Epithelial cell of proximal tubule (primary cell): Measurements from ENCODE around the gene NPVF. TPM values are rescaled to one million over a fixed set of nuclear protein-coding genes. Genes with fewer than 3 reads are reported as not detected.

ENCODE experiments used
- DNase-seq: peaks from one replicate; pipeline ENCODE4 v3.0.0-alpha.2; 2011; ENCODE audit warnings: low read depth
- H3K4me3 ChIP-seq: 2 replicates; pipeline ENCODE4 v1.5.1; 2011; ENCODE audit warnings: low read depth, mild to moderate bottlenecking, low read length
- total RNA-seq: library from RNA; depleted of rRNA; stranded (reverse); fragments of >200 nt; gene quantifications from 2 replicates; pipeline ENCODE4 v1.2.3, GENCODE V29; 2015
- TF ChIP-seq, protein P1 (sequence below): conservative IDR thresholded peaks from 2 replicates; pipeline ENCODE4 v1.5.1; 2012; ENCODE audit warnings: low read depth, mild to moderate bottlenecking, low read length

Gene NPVF
- total RNA-seq, 1 donor from 2014 or later: not detected

- TF ChIP-seq, protein P1, sequence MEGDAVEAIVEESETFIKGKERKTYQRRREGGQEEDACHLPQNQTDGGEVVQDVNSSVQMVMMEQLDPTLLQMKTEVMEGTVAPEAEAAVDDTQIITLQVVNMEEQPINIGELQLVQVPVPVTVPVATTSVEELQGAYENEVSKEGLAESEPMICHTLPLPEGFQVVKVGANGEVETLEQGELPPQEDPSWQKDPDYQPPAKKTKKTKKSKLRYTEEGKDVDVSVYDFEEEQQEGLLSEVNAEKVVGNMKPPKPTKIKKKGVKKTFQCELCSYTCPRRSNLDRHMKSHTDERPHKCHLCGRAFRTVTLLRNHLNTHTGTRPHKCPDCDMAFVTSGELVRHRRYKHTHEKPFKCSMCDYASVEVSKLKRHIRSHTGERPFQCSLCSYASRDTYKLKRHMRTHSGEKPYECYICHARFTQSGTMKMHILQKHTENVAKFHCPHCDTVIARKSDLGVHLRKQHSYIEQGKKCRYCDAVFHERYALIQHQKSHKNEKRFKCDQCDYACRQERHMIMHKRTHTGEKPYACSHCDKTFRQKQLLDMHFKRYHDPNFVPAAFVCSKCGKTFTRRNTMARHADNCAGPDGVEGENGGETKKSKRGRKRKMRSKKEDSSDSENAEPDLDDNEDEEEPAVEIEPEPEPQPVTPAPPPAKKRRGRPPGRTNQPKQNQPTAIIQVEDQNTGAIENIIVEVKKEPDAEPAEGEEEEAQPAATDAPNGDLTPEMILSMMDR: no peak
- no peak for DNase-seq
- H3K4me3 ChIP-seq: no peak overlapping the region
Observed at GRCh38 chr7:25238066-25238725, 9.9 kb upstream of the NPVF start.

DNA sequence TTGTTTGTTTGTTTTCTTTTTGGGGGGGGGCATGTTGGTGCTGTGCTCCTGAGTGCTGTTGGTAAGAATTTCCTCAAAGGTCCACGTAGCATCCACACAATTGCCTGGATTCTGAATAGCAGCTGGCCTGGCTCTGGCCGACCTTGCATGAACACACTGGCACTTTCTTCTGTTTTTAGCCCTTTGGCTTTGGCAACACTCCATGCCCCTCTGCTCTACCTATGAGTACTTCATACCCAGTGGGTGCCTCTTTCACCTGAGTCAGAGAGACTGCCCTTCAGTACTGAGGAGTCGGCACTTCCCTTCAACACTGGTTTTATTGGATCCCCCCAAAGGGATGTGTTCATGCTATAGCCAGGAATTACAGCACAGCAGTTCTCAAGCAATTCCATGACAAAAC is 7.2 kb upstream of the NPVF start:
- DNase-seq: no peak
- TF ChIP-seq, protein P1: no peak
- H3K4me3 ChIP-seq: no peak overlapping the region

DNA sequence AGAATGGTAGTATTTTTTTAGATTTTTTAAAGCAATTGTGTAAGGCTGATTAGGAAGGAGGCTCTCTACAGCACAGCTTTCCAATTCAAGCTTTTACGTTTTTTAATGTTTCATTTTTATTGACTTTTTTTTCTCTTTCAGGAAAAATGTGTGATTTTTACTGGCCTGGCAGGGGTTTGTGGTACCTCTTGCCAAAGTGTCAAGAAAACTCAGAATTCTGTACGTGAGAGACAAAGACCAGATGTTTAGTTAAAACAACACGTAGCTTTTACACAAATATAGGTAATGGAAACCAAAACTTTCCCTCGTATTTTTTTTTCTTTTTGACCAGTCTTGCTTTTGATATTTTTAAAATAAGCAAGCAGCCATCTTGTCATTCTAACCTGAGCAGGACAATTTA is 6.0 kb upstream of the NPVF start:
- H3K4me3 ChIP-seq: no peak overlapping the region
- TF ChIP-seq, protein P1: no peak
- DNase-seq: no peak

DNA sequence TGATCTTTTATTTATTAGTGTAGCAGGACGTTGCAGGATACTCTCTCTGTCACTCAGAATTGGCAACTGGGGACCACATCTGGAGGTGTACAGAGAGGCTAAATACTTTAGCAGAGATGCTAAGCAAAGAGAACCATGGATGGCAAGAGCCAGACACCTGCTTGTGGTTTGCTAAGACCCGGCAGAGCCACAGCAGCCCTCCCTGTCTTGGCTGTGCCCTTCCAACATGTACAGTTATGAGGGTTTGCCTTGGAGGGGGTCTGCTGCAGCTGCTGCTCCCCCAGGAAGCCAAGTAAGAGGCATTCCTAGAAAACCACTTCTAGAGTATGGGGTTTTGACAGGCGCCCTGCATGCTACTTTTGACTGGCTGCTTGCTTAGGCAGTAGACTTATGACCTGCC is 5.1 kb downstream of the NPVF start:
- H3K4me3 ChIP-seq: no peak overlapping the region
- DNase-seq: no peak
- TF ChIP-seq, protein P1: no peak

DNA sequence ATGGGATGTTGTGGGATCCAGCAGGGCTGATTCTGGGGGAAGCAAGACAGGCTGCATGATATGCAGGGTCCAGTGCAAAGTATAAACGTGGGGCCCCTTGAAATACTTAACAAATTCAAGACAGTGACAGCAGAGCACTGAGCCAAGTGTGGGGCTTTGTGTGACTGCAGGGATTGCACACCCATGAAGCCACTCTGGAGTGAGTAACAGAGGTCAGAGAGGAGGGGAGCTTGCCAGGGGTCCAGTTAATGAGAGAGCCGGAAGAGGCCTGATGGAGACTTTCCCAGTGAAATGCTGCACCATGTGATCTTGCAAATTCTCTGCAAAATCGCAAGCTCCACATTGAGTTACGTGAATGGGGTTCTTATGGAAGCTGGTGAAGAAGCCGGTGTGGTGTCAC is 5.6 kb downstream of the NPVF start:
- no peak for DNase-seq
- TF ChIP-seq, protein P1: no peak
- H3K4me3 ChIP-seq: no peak overlapping the region

DNA sequence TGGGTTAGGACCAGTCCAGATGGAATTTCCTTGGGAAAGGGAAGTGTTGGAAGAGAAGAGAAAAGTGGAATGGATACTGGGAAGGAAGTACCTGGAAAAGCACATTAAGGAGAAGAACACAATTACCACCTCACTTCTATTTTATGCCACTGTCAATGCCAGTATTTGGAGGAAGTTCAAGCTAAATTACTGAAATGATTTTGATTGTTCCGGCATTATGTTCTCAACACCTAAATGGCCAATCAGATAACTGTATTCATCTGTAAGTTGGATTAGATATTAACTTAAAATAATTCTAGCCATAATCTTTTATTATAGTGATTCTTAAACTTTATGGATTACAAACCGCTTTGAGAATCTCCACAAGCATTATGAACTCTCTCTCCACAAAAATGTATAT is 7.3 kb downstream of the NPVF start:
- no peak overlapping the region for H3K4me3 ChIP-seq
- TF ChIP-seq, protein P1: no peak
- no peak for DNase-seq

DNA sequence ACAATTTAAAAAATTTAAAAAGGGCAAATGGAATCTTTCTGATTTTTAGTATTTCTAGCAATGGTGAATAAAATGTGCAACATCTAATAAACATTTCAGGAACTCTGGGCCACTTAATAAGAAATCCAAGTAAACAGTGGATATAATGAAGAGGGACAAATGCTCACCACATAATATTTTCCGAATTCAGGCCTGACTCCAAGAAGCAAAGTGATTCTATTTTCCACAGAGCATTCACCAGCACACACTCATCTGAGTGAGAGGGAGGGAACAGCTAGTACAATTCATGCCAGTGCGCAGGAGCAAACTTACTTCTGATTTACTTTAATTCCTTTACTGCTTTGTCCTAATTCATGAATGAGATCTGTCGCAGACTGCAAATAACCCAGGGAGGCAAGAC is 10.1 kb downstream of the NPVF start:
- TF ChIP-seq, protein P1: no peak
- no peak overlapping the region for H3K4me3 ChIP-seq

More for the DNA sequence above, 10.1 kb downstream of the NPVF start:
- no peak for DNase-seq
